SU-DHL-6 (cell line): ENCODE measurements around the gene HS3ST4.

Experiments used
- H2AFZ ChIP-seq: fragments of 200-600 bp; sonication (generic); 2 replicates; pipeline ENCODE4 v1.6.1; 2014; ENCODE audit warnings: low read depth, mild to moderate bottlenecking, moderate library complexity, mixed read lengths, antibody characterized with exemption, low read length; ENCODE audit not compliant: severe bottlenecking
- H3F3A ChIP-seq: fragments of 200-600 bp; shearing (Covaris generic); 2 replicates; pipeline ENCODE4 v1.6.0; 2016; ENCODE audit warnings: antibody characterized with exemption, mild to moderate bottlenecking; ENCODE audit not compliant: insufficient read depth
- H3K27ac ChIP-seq: fragments of 200-600 bp; sonication (generic); 2 replicates; pipeline ENCODE4 v1.5.1; 2016; ENCODE audit warnings: low read depth, mild to moderate bottlenecking, low read length, moderate library complexity, mixed read lengths
- H3K27me3 ChIP-seq: fragments of 200-600 bp; sonication (generic), shearing (Covaris generic); 2 replicates; pipeline ENCODE4 v1.6.0; 2014; ENCODE audit warnings: mild to moderate bottlenecking, low read length
- H3K36me3 ChIP-seq: fragments of 200-600 bp; sonication (generic); 2 replicates; pipeline ENCODE4 v1.6.1; 2014; ENCODE audit warnings: mild to moderate bottlenecking, low read length, mixed read lengths
- H3K4me2 ChIP-seq: fragments of 300-600, 200-600 bp; shearing (Covaris generic), sonication (generic); 2 replicates; pipeline ENCODE4 v1.6.0; 2014; ENCODE audit warnings: low read length, low read depth, mild to moderate bottlenecking; ENCODE audit not compliant: poor library complexity, severe bottlenecking
- H3K4me3 ChIP-seq: fragments of 200-600 bp; sonication (generic); 2 replicates; pipeline ENCODE4 v1.5.1; 2014; ENCODE audit warnings: antibody characterized with exemption, low read length, mild to moderate bottlenecking, mixed read lengths; ENCODE audit not compliant: insufficient read depth, poor library complexity, severe bottlenecking
- H3K79me2 ChIP-seq: fragments of 200-600 bp; sonication (generic); 2 replicates; pipeline ENCODE4 v1.6.1; 2014; ENCODE audit warnings: mild to moderate bottlenecking, low read length, moderate library complexity; ENCODE audit not compliant: insufficient read depth
- H3K9ac ChIP-seq: fragments of 200-600 bp; sonication (generic); 2 replicates; pipeline ENCODE4 v1.7.0; 2014; ENCODE audit warnings: mild to moderate bottlenecking, low read length
- H3K9me2 ChIP-seq: fragments of 200-600 bp; sonication (generic); replicated peaks from 2 replicates; pipeline ENCODE4 v1.6.1; 2014; ENCODE audit warnings: low read length; ENCODE audit not compliant: insufficient read depth
- H3K9me3 ChIP-seq: fragments of 200-600 bp; sonication (generic); 2 replicates; pipeline ENCODE4 v1.6.1; 2014; ENCODE audit warnings: low read length, mixed read lengths; ENCODE audit not compliant: insufficient read depth
- H4K20me1 ChIP-seq: fragments of 200-600 bp; sonication (generic); 2 replicates; pipeline ENCODE4 v1.6.1; 2014; ENCODE audit warnings: low read depth, mild to moderate bottlenecking, antibody characterized with exemption, low read length, moderate library complexity, mixed read lengths
- CTCF ChIP-seq: fragments of 200-600 bp; sonication (generic); IDR thresholded peaks from one replicate; pipeline ENCODE4 v1.5.1; 2017; ENCODE audit warnings: antibody characterized with exemption, mild to moderate bottlenecking, low read length, moderate library complexity; ENCODE audit not compliant: insufficient read depth, poor library complexity, severe bottlenecking
- EZH2phosphoT487 ChIP-seq: fragments of 200-600 bp; sonication (generic), shearing (Covaris generic); conservative IDR thresholded peaks from 2 replicates; pipeline ENCODE4 v1.6.1; 2018; ENCODE audit warnings: mild to moderate bottlenecking, antibody characterized with exemption, low read length, moderate library complexity, mixed read lengths

HS3ST4 gene

DNA sequence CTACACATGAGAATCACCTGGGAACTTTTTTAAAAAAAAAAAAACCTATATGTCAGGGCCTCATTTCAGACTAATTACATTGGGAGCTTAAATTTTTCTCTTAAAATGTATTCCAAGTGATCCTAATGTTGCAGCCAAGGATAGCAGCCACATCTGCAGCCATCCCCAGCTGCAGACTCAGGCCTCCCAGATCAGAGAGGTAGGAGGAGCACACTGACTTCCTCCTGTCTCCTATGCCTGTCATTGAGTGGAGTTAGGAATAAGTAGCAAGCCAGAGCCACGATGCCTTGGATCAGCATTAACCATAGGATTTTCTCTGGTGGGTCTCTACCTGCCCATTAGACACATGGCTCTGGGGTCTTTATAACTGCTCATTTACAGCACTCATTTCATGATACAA is 463.5 kb downstream of the HS3ST4 start:
- Histone ChIP-seq H3K27ac (no peak overlapping the region), H3K27me3 (no peaks in the 10 kb centered on the region), H3K9me2 (no peaks in the 10 kb centered on the region), H3K9me3 (no peaks in the 10 kb centered on the region), H4K20me1 (no peaks in the 10 kb centered on the region), H3K9ac (no peak overlapping the region), H3K36me3 (no peaks in the 10 kb centered on the region), H3K79me2 (no peaks in the 10 kb centered on the region), H2AFZ (no peak overlapping the region), H3F3A (no peaks in the 10 kb centered on the region), H3K4me2 (no peak overlapping the region), H3K4me3 (no peak overlapping the region)
- no peak for TF ChIP-seq CTCF
- no peak for TF ChIP-seq EZH2phosphoT487

DNA sequence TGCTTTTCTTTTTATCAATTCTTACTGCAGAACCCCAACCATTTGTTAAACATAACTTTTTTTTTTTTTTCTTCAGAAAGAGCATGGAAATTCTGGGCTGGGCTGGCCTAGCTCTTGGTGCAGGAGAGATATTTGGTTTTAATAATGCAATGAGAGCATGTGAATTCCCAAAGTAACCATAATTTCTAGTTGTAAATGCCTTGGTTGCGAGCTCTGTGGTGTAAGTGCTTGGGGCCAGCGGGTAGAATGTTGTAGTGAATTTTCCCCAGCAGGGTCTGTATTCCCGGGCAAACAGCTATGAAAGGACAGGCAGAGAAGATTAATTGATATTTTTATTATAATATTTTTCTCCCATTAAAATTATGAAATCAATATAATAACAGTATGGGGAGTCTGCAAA is 465.6 kb downstream of the HS3ST4 start:
- Histone ChIP-seq H3F3A (no peaks in the 10 kb centered on the region), H3K9me2 (no peaks in the 10 kb centered on the region), H3K27ac (no peak overlapping the region), H3K4me3 (no peak overlapping the region), H3K9ac (no peak overlapping the region), H3K27me3 (no peaks in the 10 kb centered on the region), H3K4me2 (no peak overlapping the region), H2AFZ (no peak overlapping the region), H3K36me3 (no peaks in the 10 kb centered on the region), H3K9me3 (no peaks in the 10 kb centered on the region), H3K79me2 (no peaks in the 10 kb centered on the region), H4K20me1 (no peaks in the 10 kb centered on the region)
- TF ChIP-seq EZH2phosphoT487 = no peak
- no peak for TF ChIP-seq CTCF

DNA sequence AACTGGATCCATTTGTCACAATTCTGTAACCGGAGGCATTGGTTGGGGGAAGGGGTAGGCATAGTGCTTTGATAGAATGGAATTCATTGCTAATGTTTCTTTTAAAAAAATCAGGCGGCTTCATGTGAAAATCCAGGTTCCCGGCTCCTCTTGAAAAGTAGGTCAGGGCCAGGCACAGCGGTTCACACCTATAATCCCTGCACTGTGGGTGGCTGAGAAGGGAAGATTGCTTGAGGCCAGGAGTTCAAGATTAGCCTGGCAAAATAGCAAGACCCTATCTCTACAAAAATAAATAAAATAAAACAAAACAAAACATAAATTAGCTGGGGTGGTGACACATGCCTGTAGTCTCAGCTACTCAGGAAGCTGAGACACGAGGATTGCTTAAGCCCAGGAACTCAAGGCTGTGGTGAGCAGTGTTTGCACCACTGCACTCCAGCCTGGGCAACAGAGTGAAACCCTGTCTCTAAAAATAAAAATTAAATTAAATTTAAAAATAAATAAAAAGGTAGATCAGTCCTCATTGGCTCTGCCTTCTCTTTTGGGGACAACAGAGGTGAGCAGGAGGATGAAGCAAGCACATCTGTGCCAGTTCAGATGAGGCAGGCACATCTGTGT is 466.5 kb downstream of the HS3ST4 start:
- Histone ChIP-seq H2AFZ (no peak overlapping the region), H3K36me3 (no peaks in the 10 kb centered on the region), H3K27ac (no peak overlapping the region), H3K4me2 (no peak overlapping the region), H3K27me3 (no peaks in the 10 kb centered on the region), H3F3A (no peaks in the 10 kb centered on the region), H4K20me1 (no peaks in the 10 kb centered on the region), H3K79me2 (no peaks in the 10 kb centered on the region), H3K9ac (no peak overlapping the region), H3K9me2 (no peaks in the 10 kb centered on the region), H3K4me3 (no peak overlapping the region), H3K9me3 (no peaks in the 10 kb centered on the region)
- TF ChIP-seq CTCF = no peak
- no peak for TF ChIP-seq EZH2phosphoT487
